Retinal pigment epithelial cell (primary cell): ENCODE measurements around the gene GALNT10.

Source experiments
- DNase-seq: peaks from one replicate; pipeline ENCODE4 v3.0.0-alpha.2; 2010; ENCODE audit warnings: low read depth
- H3K4me3 ChIP-seq: 2 replicates; pipeline ENCODE4 v1.5.1; 2011; ENCODE audit warnings: mild to moderate bottlenecking, low read length, control low read depth, moderate library complexity
- CTCF ChIP-seq: conservative IDR thresholded peaks from 2 replicates; pipeline ENCODE4 v1.5.1; 2011; ENCODE audit warnings: low read depth, low read length, control low read depth, inconsistent platforms

Gene GALNT10

GRCh38 chr5:154264549-154265196 is 74.1 kb downstream of the GALNT10 start:
- TF ChIP-seq CTCF: no peak
- H3K4me3 ChIP-seq: no peak overlapping the region
- no peak for DNase-seq

GRCh38 chr5:154265197-154265773 is 74.8 kb downstream of the GALNT10 start:
- DNase-seq: no peak
- TF ChIP-seq CTCF: no peak
- H3K4me3 ChIP-seq: no peak overlapping the region

- TF ChIP-seq CTCF: no peak
- H3K4me3 ChIP-seq: no peak overlapping the region
- no peak for DNase-seq
These were observed 77.0 kb downstream of the GALNT10 start for GRCh38 chr5:154267516-154267915.

GRCh38 chr5:154268073-154268472 is 77.5 kb downstream of the GALNT10 start:
- no peak for TF ChIP-seq CTCF
- DNase-seq: no peak
- H3K4me3 ChIP-seq: no peak overlapping the region

- TF ChIP-seq CTCF: no peak
- no peak for DNase-seq
These were observed 78.9 kb downstream of the GALNT10 start for GRCh38 chr5:154269414-154269813.

GRCh38 chr5:154271466-154271865 is 80.9 kb downstream of the GALNT10 start:
- no peak overlapping the region for H3K4me3 ChIP-seq
- no peak for TF ChIP-seq CTCF
- DNase-seq: no peak

More at GRCh38 chr5:154269414-154269813, 78.9 kb downstream of the GALNT10 start:
- H3K4me3 ChIP-seq: no peak overlapping the region

GRCh38 chr5:154271936-154272514 is 81.5 kb downstream of the GALNT10 start:
- no peak for DNase-seq
- H3K4me3 ChIP-seq: no peak overlapping the region
- TF ChIP-seq CTCF: no peak
